Loucy (cell line): ENCODE data around the gene CDC42BPB.
"Not testable (repeated sequence)": the region's sequence is repeated elsewhere in the genome, so short reads cannot be mapped to it uniquely, and the experiment has no call there.

Experiments
- H2AFZ ChIP-seq: fragments of 200-600 bp; sonication (generic); 2 replicates; pipeline ENCODE4 v1.6.0; 2016; ENCODE audit warnings: antibody characterized with exemption, mild to moderate bottlenecking, low read length, moderate library complexity
- H3F3A ChIP-seq: fragments of 200-600 bp; 2 replicates; pipeline ENCODE4 v1.6.0; 2016; ENCODE audit warnings: antibody characterized with exemption, low read depth, mild to moderate bottlenecking
- H3K27me3 ChIP-seq: fragments of 200-600 bp; sonication (generic); 2 replicates; pipeline ENCODE4 v1.6.1; 2014; ENCODE audit warnings: low read length, mild to moderate bottlenecking; ENCODE audit not compliant: insufficient read depth, poor library complexity, severe bottlenecking
- H3K36me3 ChIP-seq: fragments of 200-600 bp; sonication (generic); 2 replicates; pipeline ENCODE4 v1.6.1; 2016; ENCODE audit warnings: low read length; ENCODE audit not compliant: insufficient read depth
- H3K4me1 ChIP-seq: fragments of 200-600 bp; sonication (generic); 2 replicates; pipeline ENCODE4 v1.5.1; 2014; ENCODE audit warnings: low read length, mild to moderate bottlenecking; ENCODE audit not compliant: insufficient read depth, poor library complexity, severe bottlenecking
- H3K4me2 ChIP-seq: fragments of 200-600 bp; sonication (generic); 2 replicates; pipeline ENCODE4 v1.6.0; 2014; ENCODE audit warnings: antibody characterized with exemption, low read length, low read depth, mild to moderate bottlenecking; ENCODE audit not compliant: poor library complexity, severe bottlenecking
- H3K4me3 ChIP-seq: fragments of 200-600 bp; sonication (generic); 2 replicates; pipeline ENCODE4 v1.5.1; 2014; ENCODE audit warnings: low read length, mild to moderate bottlenecking, mixed read lengths; ENCODE audit not compliant: poor library complexity, severe bottlenecking
- H3K79me2 ChIP-seq: fragments of 200-600 bp; sonication (generic); 2 replicates; pipeline ENCODE4 v1.6.1; 2014; ENCODE audit warnings: low read length; ENCODE audit not compliant: insufficient read depth
- H3K9ac ChIP-seq: fragments of 200-600 bp; sonication (generic); 2 replicates; pipeline ENCODE4 v1.6.0; 2014; ENCODE audit warnings: mild to moderate bottlenecking, low read depth, low read length, moderate library complexity; ENCODE audit not compliant: poor library complexity, severe bottlenecking
- H3K9me2 ChIP-seq: fragments of 200-600 bp; sonication (generic); replicated peaks from 2 replicates; pipeline ENCODE4 v1.6.1; 2016; ENCODE audit warnings: low read depth, low read length, mixed read lengths
- H3K9me3 ChIP-seq: fragments of 200-600 bp; sonication (generic); 2 replicates; pipeline ENCODE4 v1.6.1; 2014; ENCODE audit warnings: mild to moderate bottlenecking, antibody characterized with exemption, low read length, low read depth; ENCODE audit not compliant: insufficient read depth
- H4K20me1 ChIP-seq: fragments of 200-600 bp; sonication (generic); 2 replicates; pipeline ENCODE4 v1.6.0; 2014; ENCODE audit warnings: antibody characterized with exemption, low read length, mild to moderate bottlenecking; ENCODE audit not compliant: insufficient read depth, poor library complexity, severe bottlenecking
- EZH2phosphoT487 ChIP-seq: fragments of 200-600 bp; IDR thresholded peaks from 2 replicates; pipeline ENCODE4 v1.6.1; 2018; ENCODE audit warnings: antibody characterized with exemption, mild to moderate bottlenecking, moderate library complexity, borderline replicate concordance
- TF ChIP-seq, protein P1 (sequence below): fragments of 200-600 bp; sonication (generic); conservative IDR thresholded peaks from 2 replicates; pipeline ENCODE4 v1.5.1; 2014; ENCODE audit warnings: mild to moderate bottlenecking, antibody characterized with exemption, low read length

CDC42BPB gene

DNA sequence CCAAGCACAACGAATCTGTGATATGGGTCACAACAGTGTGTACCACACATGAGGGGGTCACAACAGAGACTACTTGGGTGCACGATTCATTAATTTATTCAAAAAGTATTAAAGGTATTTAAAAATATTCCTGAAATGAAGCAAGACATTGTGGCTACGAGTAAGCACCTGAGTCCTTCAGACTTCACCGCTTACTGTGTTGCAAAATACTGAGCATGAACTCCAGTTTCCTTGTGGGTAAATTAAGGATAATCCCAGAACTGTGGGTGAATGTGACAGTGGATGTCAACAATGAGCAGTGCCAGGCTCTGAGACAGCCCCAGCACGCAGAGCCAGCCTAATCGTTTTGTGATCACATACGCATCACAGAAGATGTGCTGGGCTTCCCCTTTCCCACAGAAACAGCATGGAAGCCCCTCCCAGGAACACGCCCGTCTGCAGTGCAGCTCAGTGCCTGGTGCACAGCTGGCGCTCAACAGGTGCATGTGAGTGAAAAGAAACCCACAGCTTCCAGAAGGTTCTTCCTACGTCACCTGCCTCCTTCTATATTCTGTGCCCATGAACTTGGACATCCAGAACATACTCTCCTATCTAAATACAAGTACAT is 29.1 kb downstream of the CDC42BPB start:
- H3F3A ChIP-seq: no peaks in the 10 kb centered on the region
- no peaks in the 10 kb centered on the region for H3K9me3 ChIP-seq
- no peak overlapping the region for H3K9ac ChIP-seq
- TF ChIP-seq EZH2phosphoT487: no peak
- TF ChIP-seq, protein P1, sequence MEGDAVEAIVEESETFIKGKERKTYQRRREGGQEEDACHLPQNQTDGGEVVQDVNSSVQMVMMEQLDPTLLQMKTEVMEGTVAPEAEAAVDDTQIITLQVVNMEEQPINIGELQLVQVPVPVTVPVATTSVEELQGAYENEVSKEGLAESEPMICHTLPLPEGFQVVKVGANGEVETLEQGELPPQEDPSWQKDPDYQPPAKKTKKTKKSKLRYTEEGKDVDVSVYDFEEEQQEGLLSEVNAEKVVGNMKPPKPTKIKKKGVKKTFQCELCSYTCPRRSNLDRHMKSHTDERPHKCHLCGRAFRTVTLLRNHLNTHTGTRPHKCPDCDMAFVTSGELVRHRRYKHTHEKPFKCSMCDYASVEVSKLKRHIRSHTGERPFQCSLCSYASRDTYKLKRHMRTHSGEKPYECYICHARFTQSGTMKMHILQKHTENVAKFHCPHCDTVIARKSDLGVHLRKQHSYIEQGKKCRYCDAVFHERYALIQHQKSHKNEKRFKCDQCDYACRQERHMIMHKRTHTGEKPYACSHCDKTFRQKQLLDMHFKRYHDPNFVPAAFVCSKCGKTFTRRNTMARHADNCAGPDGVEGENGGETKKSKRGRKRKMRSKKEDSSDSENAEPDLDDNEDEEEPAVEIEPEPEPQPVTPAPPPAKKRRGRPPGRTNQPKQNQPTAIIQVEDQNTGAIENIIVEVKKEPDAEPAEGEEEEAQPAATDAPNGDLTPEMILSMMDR: no peak
- no peaks in the 10 kb centered on the region for H3K9me2 ChIP-seq
- H3K27me3 ChIP-seq: no peaks in the 10 kb centered on the region
- H4K20me1 ChIP-seq: no peaks in the 10 kb centered on the region
- H3K4me2 ChIP-seq: no peak overlapping the region
- no peaks in the 10 kb centered on the region for H3K4me1 ChIP-seq
- no peak overlapping the region for H3K4me3 ChIP-seq
- no peak overlapping the region for H2AFZ ChIP-seq
- no peaks in the 10 kb centered on the region for H3K36me3 ChIP-seq
- H3K79me2 ChIP-seq: no peaks in the 10 kb centered on the region

DNA sequence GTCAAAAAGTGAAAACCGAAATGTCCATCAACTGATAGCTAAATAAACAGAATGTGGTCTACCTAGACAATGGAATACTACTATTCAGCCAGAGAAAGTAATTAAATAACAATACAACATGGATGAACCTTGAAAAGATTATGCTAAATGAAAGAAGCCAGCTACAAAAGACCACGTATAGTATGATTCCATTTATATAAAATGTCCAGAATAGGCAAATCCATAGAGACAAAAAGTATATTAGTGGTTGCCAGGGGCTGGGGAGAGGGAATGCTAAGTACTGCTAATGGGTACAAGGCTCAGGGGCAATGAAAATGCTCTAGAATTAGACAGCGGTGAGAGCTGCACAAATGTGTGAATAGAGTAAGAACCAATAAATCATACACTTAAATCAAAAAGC is 29.9 kb downstream of the CDC42BPB start:
- no peak overlapping the region for H2AFZ ChIP-seq
- H3K9ac ChIP-seq: no peak overlapping the region
- H3K4me2 ChIP-seq: no peak overlapping the region
- no peaks in the 10 kb centered on the region for H3K9me2 ChIP-seq
- H3K9me3 ChIP-seq: no peaks in the 10 kb centered on the region
- no peaks in the 10 kb centered on the region for H3K36me3 ChIP-seq
- no peaks in the 10 kb centered on the region for H3K27me3 ChIP-seq
- H3K79me2 ChIP-seq: no peaks in the 10 kb centered on the region
- TF ChIP-seq, protein P1: no peak
- no peak for TF ChIP-seq EZH2phosphoT487
- H3K4me3 ChIP-seq: no peak overlapping the region
- no peaks in the 10 kb centered on the region for H3F3A ChIP-seq
- H4K20me1 ChIP-seq: no peaks in the 10 kb centered on the region
- no peaks in the 10 kb centered on the region for H3K4me1 ChIP-seq

DNA sequence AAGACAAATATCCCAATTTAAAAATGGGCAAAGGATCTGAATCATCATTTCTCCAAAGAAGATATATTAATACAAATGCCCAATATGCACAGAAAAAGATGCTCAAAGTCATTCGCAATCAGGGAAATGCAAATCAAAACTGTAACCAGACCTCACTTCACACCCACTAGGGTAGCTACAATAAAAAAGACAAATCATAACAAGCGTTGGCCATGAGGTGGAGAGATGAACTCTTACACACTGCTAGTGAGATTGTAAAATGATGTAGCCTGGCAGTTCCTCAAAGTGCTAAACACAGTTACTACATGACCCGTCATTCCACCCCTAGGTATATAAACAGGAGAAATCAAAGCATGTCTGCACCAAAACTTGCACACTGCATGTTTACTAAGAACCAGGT is 30.4 kb downstream of the CDC42BPB start:
- Histone ChIP-seq H3K4me1 (no peaks in the 10 kb centered on the region), H3F3A (no peaks in the 10 kb centered on the region), H3K27me3 (no peaks in the 10 kb centered on the region), H3K4me3 (no peak overlapping the region), H3K9ac (no peak overlapping the region), H3K9me3 (no peaks in the 10 kb centered on the region), H3K36me3 (no peaks in the 10 kb centered on the region), H4K20me1 (no peaks in the 10 kb centered on the region), H3K79me2 (no peaks in the 10 kb centered on the region), H2AFZ (no peak overlapping the region), H3K4me2 (no peak overlapping the region), H3K9me2 (no peaks in the 10 kb centered on the region)
- no peak for TF ChIP-seq EZH2phosphoT487

DNA sequence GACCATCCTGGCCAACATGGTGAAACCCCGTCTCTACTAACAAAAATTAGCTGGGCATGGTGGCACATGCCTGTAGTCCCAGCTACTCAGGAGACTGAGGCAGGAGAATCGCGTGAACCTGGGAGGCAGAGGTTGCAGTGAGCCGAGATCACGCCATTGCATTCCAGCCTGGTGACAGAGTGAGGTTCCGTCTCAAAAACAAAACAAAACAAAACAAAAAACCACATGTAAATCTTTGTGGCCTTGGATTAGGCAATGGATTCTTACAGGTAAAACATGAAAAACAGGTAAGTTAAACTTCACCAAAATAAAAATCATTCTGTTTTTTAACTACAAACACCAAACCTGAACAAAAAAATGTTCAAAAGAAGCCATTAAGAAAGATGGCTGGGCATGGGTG is 31.2 kb downstream of the CDC42BPB start:
- H2AFZ ChIP-seq, H3K36me3 ChIP-seq, H3K27me3 ChIP-seq, H3F3A ChIP-seq, H4K20me1 ChIP-seq, H3K4me1 ChIP-seq, H3K9ac ChIP-seq, H3K79me2 ChIP-seq, H3K4me3 ChIP-seq, H3K9me2 ChIP-seq, H3K9me3 ChIP-seq, H3K4me2 ChIP-seq: not testable (repeated sequence)
